Astrocyte (in vitro differentiated cells and primary cell): ENCODE measurements around the gene MINDY3. TPM values are rescaled to one million over a fixed set of nuclear protein-coding genes. Genes with fewer than 3 reads are reported as not detected.

Experiments used
- DNase-seq: peaks from one replicate; pipeline ENCODE4 v3.0.0-alpha.2; 2010; ENCODE audit warnings: low read depth
- FAIRE-seq: peaks from 2 replicates; lab custom pipeline; 2011; peaks lifted over from hg19 to GRCh38; lab: Jason Lieb, UNC
- H2AFZ ChIP-seq: 2 replicates; pipeline ENCODE4 v1.6.0; 2012; ENCODE audit warnings: low read depth, low read length, inconsistent platforms
- H3K27ac ChIP-seq: 2 replicates; pipeline ENCODE4 v1.5.1; 2011; ENCODE audit warnings: low read depth, low read length, inconsistent platforms
- H3K27me3 ChIP-seq: 2 replicates; pipeline ENCODE4 v1.6.0; 2011; ENCODE audit warnings: low read length, inconsistent platforms; ENCODE audit not compliant: insufficient read depth
- H3K36me3 ChIP-seq: 2 replicates; pipeline ENCODE4 v1.5.1; 2011; ENCODE audit warnings: low read length, inconsistent platforms; ENCODE audit not compliant: insufficient read depth
- H3K4me1 ChIP-seq: 2 replicates; pipeline ENCODE4 v1.5.1; 2011; ENCODE audit warnings: low read length, inconsistent platforms; ENCODE audit not compliant: insufficient read depth
- H3K4me2 ChIP-seq: 2 replicates; pipeline ENCODE4 v1.6.0; 2012; ENCODE audit warnings: low read length, inconsistent platforms
- H3K4me3 ChIP-seq: 2 replicates; pipeline ENCODE4 v1.5.1; 2011; ENCODE audit warnings: low read depth, mild to moderate bottlenecking, low read length, inconsistent platforms; ENCODE audit not compliant: insufficient read depth
- H3K79me2 ChIP-seq: 2 replicates; pipeline ENCODE4 v1.6.0; 2012; ENCODE audit warnings: mild to moderate bottlenecking, low read length, inconsistent platforms; ENCODE audit not compliant: insufficient read depth
- H3K9ac ChIP-seq: 2 replicates; pipeline ENCODE4 v1.6.0; 2012; ENCODE audit warnings: mild to moderate bottlenecking, low read length, inconsistent platforms
- H3K9me3 ChIP-seq: 2 replicates; pipeline ENCODE4 v1.5.1; 2012; ENCODE audit warnings: low read depth, mild to moderate bottlenecking, low read length, inconsistent platforms; ENCODE audit not compliant: insufficient read depth
- H4K20me1 ChIP-seq: 2 replicates; pipeline ENCODE4 v1.6.0; 2012; ENCODE audit warnings: low read length, inconsistent platforms; ENCODE audit not compliant: insufficient read depth
- H3K27ac Mint-ChIP-seq: one replicate; pipeline ENCODE4 v1.8.0; 2021; ENCODE audit warnings: mild to moderate bottlenecking, mixed read lengths; ENCODE audit not compliant: unreplicated experiment
- H3K27me3 Mint-ChIP-seq: one replicate; pipeline ENCODE4 v1.8.0; 2021; ENCODE audit warnings: low read depth, mixed read lengths; ENCODE audit not compliant: unreplicated experiment
- H3K36me3 Mint-ChIP-seq: one replicate; pipeline ENCODE4 v1.8.0; 2021; ENCODE audit warnings: low read depth, mixed read lengths; ENCODE audit not compliant: unreplicated experiment
- H3K4me1 Mint-ChIP-seq: one replicate; pipeline ENCODE4 v1.8.0; 2021; ENCODE audit warnings: low read depth, mixed read lengths; ENCODE audit not compliant: unreplicated experiment
- H3K4me3 Mint-ChIP-seq: one replicate; pipeline ENCODE4 v1.8.0; 2021; ENCODE audit warnings: mild to moderate bottlenecking, moderate library complexity, mixed read lengths; ENCODE audit not compliant: unreplicated experiment
- H3K9me3 Mint-ChIP-seq: one replicate; pipeline ENCODE4 v1.8.0; 2021; ENCODE audit warnings: mild to moderate bottlenecking, mixed read lengths; ENCODE audit not compliant: unreplicated experiment
- EZH2 ChIP-seq: IDR thresholded peaks from 2 replicates; pipeline ENCODE4 v1.6.1; 2012; ENCODE audit warnings: mild to moderate bottlenecking, low read length, inconsistent platforms; ENCODE audit not compliant: insufficient read depth
- total RNA-seq: library from RNA; stranded (reverse); gene quantifications from 2 replicates; pipeline ENCODE4 v1.2.1, GENCODE V29; 2021
- TF ChIP-seq, protein P1 (sequence below): IDR thresholded peaks from 2 replicates; pipeline ENCODE4 v1.5.1; 2011; ENCODE audit warnings: low read depth, mild to moderate bottlenecking, inconsistent platforms, low read length, moderate library complexity; ENCODE audit not compliant: insufficient read depth

Gene MINDY3
- total RNA-seq, 1 donor from 2014 or later: 28.4 TPM

GRCh38 chr10:15793664-15794063, 66.6 kb downstream of the MINDY3 start:
- Mint-ChIP-seq H3K9me3 (no peaks in the 10 kb centered on the region), H3K4me3 (no peak overlapping the region)

DNA sequence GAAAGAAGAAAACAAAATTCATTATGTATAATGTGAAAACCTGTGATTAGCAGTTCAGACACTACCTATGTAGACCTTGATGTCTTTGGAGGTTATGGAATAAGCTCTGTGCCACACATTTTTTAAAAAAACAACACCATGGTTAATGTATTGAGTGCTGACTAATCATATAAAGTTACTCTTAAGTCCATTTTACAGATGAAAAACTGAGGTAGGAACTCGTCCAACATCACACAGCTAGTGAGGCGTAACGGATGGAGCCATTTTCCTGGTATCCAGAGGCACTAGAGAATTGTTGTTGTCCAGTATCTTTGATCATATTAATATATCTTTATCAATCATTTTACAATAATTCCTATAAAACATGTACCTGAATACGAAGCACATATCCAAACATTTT, 67.5 kb downstream of the MINDY3 start:
- Histone ChIP-seq H3K27ac (no peak overlapping the region), H3K9me3 (no peaks in the 10 kb centered on the region), H3K27me3 (no peaks in the 10 kb centered on the region), H4K20me1 (no peaks in the 10 kb centered on the region), H3K4me3 (no peak overlapping the region), H3K36me3 (peaks cover under 1% of the 10 kb centered on the region), H3K4me2 (no peak overlapping the region), H3K9ac (no peak overlapping the region), H2AFZ (no peak overlapping the region), H3K4me1 (no peaks in the 10 kb centered on the region), H3K79me2 (no peaks in the 10 kb centered on the region)
- Mint-ChIP-seq H3K36me3 (peaks cover 3% of the 10 kb centered on the region), H3K27me3 (no peaks in the 10 kb centered on the region), H3K4me3 (no peak overlapping the region), H3K4me1 (peaks cover 8% of the 10 kb centered on the region), H3K27ac (no peak overlapping the region), H3K9me3 (no peaks in the 10 kb centered on the region)
- DNase-seq (no peak), FAIRE-seq (no peak)
- TF ChIP-seq EZH2: no peak
- TF ChIP-seq, protein P1, sequence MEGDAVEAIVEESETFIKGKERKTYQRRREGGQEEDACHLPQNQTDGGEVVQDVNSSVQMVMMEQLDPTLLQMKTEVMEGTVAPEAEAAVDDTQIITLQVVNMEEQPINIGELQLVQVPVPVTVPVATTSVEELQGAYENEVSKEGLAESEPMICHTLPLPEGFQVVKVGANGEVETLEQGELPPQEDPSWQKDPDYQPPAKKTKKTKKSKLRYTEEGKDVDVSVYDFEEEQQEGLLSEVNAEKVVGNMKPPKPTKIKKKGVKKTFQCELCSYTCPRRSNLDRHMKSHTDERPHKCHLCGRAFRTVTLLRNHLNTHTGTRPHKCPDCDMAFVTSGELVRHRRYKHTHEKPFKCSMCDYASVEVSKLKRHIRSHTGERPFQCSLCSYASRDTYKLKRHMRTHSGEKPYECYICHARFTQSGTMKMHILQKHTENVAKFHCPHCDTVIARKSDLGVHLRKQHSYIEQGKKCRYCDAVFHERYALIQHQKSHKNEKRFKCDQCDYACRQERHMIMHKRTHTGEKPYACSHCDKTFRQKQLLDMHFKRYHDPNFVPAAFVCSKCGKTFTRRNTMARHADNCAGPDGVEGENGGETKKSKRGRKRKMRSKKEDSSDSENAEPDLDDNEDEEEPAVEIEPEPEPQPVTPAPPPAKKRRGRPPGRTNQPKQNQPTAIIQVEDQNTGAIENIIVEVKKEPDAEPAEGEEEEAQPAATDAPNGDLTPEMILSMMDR: no peak

More at GRCh38 chr10:15793664-15794063, 66.6 kb downstream of the MINDY3 start:
- no peak overlapping the region for H3K4me3 ChIP-seq
- Mint-ChIP-seq H3K27me3 (no peaks in the 10 kb centered on the region), H3K4me1 (peaks cover 8% of the 10 kb centered on the region), H3K36me3 (peaks cover 3% of the 10 kb centered on the region), H3K27ac (no peak overlapping the region)
- H3K9ac ChIP-seq: no peak overlapping the region
- H2AFZ ChIP-seq: no peak overlapping the region
- H3K27me3 ChIP-seq: no peaks in the 10 kb centered on the region
- H4K20me1 ChIP-seq: no peaks in the 10 kb centered on the region
- no peaks in the 10 kb centered on the region for H3K79me2 ChIP-seq
- H3K4me2 ChIP-seq: no peak overlapping the region
- H3K27ac ChIP-seq: no peak overlapping the region
- no peaks in the 10 kb centered on the region for H3K4me1 ChIP-seq
- no peak for DNase-seq
- H3K9me3 ChIP-seq: no peaks in the 10 kb centered on the region
- TF ChIP-seq EZH2: no peak
- TF ChIP-seq, protein P1: no peak
- no peak for FAIRE-seq
- H3K36me3 ChIP-seq: no peaks in the 10 kb centered on the region

DNA sequence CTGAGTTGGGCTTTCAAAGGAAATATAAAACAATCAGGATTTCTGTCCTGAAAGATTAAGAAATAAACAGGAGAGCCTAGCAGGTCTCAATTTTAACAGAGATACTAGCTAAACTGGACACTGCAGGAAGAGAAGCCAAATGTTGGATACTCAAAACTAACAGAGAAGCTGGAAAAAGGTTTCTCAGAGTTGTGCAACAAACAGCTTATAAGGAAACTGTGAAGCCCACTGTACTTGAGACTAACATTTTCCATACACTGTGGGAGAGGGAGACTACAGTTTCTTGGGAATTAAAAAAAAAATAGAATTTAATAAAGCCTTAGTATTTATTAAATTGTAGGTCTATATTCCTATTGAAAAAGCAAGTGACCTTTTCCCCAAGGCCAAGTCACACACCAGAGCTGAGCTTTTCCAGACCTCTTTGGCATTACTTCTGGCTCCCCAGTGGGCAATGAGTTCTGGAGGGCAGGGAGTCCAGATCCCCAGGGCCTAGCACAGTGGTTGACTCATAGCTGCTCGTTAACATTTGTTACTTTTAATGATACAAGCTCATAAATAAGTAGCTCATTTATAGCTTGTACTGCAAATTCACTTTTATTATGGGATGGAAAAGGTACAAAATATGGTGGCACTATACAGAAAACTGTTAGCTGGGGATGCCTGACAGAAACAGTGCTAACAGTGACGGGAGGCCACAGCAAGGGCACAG, 68.3 kb downstream of the MINDY3 start:
- Mint-ChIP-seq H3K4me1 (peaks cover 8% of the 10 kb centered on the region), H3K27ac (no peak overlapping the region), H3K4me3 (no peak overlapping the region), H3K36me3 (peaks cover 6% of the 10 kb centered on the region), H3K9me3 (no peaks in the 10 kb centered on the region), H3K27me3 (no peaks in the 10 kb centered on the region)
- Histone ChIP-seq H3K4me2 (no peak overlapping the region), H3K36me3 (peaks cover 8% of the 10 kb centered on the region), H3K9ac (no peak overlapping the region), H3K27ac (no peak overlapping the region), H3K4me3 (no peak overlapping the region), H4K20me1 (no peaks in the 10 kb centered on the region), H2AFZ (no peak overlapping the region), H3K27me3 (no peaks in the 10 kb centered on the region), H3K79me2 (no peaks in the 10 kb centered on the region), H3K9me3 (no peaks in the 10 kb centered on the region), H3K4me1 (no peaks in the 10 kb centered on the region)
- TF ChIP-seq, protein P1: no peak
- no peak for TF ChIP-seq EZH2
- DNase-seq (no peak), FAIRE-seq (no peak)
